HG03196 (cell line): Measurements from ENCODE around the gene POC1A.

ENCODE experiments used
- ATAC-seq: cut with Tn5 transposase; IDR thresholded peaks from one replicate; pipeline ENCODE4 v1.9.1; 2021; ENCODE audit not compliant: unreplicated experiment

The POC1A gene

DNA sequence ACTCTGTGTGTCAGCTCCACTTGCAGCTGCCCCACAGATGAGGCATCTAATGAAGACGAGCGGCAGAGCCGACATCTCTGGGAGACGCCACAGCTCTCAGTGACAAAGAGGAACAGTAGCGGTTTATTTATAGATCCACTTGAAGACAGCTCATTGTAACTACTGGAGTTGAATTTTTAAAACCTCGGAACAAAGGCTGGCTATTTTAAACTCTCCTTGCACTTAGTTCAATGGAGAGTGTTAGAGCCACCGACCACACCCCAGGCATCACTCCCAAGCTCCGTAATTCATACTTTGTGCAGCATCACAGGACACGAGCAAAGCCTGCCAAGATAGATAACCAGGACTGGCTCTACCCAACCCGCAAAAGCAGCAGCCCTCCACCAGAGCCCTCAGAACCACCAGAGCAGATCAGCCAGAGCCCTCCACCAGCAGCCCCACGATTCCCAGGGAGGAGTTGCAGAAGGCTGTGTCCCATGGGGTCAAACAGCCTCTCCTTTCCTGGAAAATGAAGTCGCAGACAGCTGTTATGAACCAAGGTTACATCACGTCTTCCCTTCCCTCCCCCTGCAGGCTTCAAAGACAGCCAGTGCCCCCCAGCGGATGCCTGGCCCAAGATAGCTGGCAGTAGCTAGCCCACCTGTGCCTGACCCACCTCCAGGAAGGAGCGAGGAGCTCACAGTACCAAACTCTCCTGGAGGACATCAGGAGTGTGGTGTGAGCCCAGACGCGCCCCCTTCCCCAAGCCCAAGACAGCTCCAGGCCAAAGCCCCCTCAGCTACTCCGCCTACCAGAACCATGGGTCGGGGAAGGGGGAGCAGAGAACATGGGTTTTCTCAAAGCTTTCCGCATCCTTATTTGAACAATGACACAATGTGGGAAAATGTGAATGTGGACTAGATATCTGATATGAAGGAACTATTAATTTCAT, 45.7 kb downstream of the POC1A start:
- ATAC-seq: no peak

DNA sequence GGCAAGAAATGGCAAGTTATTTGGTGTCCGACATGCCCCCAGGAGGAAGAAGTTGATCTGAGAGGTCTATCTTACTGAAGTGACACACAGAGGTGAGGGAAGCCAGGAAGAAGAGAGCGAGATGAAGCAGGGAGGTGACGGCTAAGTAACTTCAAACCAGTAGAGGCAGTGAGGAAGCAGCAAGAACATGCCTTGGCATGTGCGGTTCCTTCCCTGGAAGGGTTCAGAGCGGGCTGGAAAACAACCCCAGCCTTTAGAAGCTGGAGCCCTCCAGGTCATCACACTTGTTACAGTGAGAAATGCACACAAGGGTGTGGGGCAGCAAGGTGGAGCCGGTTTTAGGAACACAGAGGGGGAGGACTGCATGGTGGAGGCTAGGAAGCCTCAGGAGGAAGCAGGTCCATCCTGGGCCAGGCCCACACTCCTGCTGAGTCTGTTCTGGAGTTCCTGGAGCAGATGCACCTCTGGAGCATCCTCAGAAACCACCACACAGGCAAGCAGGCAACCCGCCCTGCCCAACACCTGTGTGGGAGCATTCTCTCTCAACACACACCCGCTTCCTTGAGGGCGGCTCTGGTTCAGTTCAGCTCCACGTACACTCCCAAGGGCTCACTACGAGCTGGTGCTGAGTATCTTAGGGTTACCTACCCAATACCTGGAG, 47.1 kb downstream of the POC1A start:
- no peak for ATAC-seq

DNA sequence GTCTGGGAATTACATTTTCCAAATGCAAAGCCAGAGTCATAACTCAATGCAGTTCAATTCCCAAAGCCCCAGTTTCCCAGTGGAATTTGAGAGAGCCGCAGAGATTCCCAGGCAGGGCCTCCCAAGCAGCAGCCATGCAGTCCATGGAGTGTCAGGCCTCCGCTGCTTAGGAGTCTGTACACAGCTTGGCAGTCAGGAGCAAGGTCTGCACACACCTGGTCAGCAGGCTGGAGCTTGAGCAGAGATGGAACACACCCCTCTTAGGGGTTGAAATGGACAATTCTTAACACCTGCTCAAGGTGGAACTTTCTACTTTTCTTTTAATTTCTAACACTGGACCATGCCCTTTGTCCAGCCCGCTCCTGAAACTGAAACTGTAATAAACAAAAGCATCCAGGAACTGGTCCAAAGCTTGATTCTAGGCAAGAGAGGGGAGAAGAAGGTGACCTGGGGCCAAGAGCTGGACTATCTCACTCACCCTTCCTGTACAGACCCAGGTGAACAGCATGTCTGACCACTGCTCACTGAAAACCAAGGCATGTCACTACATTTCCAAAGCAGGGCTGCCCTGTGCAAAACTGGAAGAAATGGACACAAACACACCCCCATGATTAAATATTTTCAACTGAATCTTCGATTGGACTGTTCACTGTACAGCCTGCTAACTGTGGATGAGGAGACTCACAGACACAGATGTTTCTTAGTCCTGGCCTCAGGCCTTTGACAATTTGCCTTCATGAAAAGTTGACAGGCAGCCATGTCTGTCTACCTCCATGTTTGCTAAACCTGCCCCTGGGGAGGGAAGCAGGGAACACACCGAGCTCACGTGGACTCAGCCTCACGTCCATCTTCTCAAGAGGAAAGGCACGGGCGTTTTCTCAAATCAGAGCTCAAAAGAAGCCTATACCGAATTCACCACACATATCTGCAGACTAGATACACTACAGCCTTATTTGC, 49.3 kb downstream of the POC1A start:
- no peak for ATAC-seq

DNA sequence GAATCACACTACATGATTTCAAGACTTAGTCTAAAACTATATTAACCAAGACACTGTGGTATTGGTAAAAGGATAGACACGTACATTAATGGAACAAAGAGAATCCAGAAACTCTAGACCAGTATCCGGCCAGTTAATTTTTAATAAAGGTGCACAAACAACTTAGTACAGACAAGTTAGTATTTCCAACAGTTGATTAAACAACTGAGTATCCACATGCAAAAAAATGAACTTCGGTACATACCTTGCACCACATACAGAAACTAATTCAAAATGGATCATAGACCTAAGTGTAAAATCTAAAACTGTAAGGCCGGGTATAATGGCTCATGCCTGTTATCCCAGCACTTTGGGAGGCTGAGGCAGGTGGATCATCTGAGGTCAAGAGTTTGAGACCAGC, 51.3 kb downstream of the POC1A start:
- no peak for ATAC-seq

DNA sequence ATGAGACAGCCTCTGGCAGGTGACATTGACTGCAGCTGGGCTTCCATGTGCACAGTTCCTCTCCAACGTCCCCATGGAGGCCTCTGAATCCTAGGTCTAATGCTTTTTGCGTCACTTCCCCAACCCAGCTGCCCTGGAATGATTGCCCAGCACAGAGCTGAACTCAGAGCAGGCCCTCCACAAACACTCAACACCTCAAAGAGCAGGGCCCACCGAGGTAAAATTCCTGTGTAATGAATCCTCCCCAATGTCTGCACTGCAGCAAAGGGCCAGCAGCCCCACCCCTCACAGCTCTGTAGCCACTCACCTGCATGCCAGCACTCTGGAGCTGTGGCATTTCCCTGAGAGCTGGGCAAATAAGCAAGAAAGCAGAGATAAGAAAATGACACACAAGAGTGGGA, 55.2 kb downstream of the POC1A start:
- ATAC-seq: no peak

DNA sequence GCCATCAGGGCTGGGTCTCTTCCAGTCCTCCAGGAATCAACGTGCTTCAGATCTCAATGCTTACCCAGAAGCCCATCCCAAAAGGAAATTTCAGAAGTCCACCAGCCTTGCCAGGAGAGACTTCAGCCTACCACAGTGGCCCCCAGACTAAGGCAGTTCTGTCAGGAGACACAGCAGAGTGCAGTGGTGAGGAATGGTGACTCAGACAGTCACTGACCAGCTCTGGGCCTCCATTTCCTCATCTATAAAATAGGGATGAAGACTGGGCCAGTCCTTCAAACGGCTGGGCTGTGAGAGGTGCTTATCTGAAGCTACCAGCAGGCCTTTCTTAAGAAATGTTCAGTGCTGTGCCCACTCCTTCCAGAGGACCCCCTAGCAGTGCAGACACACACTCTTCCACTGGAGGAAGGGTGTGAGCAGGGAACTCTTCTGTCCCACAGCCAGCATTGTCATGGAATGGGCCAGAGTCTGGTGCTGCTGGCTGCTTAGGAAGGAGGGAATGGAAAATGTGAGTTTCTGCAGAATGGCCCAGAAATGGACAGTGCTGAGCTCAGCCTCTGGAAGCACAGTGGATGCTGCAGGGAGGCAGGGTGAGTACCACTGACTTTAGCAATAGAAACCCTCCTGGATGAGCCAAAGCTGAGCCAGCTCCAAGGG, 56.2 kb downstream of the POC1A start:
- no peak for ATAC-seq

DNA sequence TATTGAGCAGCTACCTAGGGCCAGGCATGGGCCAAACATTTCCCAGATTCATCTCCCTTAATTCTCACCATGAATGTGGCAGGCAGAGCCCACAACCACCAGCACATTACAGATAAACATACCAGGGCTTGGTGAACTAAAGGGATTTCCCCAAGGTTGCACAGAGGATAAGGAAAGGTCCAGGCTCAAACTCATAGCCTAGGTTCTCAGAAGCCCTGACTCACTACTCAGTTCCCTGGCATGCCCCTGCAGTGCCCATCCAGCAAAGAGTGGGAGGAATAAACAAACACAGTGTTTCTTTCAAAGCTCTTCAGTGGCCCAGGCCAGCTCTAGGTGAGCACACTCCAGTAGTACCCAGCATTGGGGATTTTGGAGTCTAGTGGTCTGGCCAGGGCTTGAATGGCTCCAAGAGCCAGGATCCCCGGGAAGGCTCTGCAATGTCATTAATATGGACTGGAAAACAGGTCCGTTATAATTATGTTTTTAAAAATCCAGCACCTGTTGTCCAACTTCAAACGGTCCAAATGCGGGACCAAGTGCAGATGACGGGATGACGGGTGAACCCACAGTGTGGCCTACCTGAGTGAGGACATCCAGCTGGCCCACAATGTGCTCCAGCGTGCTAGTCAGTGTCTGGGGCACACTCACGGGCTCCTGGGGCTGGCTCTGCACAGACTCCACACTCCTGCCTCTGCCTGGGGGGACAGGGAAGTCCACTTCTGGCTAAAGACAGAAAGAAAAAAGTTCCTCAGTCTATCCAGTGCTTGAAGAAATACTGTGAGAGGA, 58.0 kb downstream of the POC1A start:
- ATAC-seq: no peak

DNA sequence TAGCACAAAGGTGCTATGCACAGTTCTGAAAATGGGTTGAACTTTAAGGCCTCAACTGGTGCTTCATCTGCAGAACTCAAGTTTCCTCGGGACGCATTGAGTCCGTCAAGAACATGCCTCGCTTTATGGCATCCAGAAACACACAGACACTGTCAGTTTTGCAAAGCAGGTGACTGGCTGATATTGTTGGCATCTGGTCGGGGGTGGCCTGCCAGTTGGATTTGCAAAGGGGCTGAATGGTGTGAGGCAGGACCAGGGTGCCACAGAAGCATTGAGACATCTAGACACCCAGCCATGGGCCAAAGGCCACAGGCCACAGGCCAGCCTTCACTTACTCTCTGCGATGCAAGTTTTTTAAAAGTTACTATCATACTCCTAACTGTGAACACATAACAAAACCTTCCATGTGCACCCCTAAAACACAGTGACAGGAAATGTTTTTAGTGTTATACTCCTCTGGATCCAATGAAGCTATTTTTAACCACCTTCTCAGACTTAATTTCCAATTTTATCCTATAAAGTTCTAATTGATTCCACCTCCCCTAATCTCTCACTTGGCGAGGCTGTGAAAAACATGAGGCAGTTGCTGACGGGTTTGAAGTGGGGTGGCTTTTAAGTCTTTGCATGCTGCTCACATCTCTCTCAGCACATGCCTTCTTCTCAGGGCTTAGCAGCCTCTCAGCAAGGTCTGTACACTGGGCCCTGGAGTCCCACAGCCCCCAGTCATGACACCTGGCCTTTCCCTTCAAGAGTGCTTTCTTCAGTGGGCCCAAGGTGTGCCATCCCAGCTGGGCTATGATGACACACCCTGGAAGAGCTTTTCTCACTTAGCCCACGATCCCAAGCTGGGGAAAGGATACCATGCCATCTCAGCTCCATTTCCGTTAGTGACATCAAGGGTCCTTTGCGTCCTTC, 59.4 kb downstream of the POC1A start:
- ATAC-seq: no peak

DNA sequence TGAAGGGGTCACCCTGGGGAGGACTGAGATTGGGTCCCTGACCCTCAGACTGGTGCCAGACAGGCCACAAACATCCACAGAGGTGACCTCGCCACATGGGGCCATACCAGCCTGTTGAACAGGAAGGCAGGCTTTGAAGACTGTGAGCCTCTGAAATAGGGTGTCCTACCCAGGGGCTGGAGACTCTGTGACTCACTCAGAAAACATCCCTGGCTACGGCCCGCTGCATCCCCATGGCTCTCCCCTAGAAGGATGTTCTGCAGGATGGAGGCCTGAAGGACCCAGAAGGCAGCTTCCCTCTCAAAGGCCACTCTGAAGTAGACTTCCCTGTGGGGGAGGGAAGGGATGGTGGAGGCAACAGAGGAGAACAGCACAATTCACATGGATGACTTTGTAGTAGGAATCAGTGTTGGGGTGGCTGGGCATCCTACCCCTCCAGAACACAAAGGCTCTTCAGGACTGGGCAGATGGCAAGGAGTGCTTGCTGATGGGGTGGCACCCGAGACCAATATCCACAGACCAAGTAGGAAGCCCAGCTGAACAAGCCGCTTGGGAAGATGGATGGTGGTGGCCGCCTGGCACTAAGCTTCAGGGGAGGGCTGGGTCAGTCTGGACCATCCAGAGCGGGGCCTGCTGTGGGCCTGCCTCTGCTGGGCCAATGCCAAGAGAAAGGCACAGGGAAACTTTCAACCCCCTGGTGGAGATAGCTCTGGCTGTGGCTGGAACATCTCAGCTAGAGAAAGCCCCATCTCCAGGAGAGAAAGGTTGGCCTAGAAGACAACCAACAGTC, 60.3 kb downstream of the POC1A start:
- ATAC-seq: no peak

DNA sequence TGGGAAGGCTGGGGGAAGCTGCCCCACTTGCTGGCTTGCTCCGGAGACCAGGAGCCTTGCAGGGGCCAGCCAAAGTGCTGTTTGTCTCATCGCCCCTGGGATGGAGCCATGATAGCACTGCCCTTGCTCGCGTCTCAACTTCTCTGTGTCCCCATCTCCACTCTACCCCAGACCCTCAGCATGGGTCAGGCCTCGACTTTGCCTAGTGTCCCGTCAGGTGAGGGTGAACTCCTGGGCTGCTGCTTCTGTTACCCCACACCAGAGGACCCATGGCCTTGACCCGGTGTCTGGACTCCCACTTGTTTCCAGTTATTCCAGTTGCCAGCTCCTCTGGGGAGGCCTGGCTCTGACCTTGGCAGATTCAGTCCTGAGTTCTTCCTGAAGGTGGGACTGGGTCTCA, 61.3 kb downstream of the POC1A start:
- no peak for ATAC-seq

DNA sequence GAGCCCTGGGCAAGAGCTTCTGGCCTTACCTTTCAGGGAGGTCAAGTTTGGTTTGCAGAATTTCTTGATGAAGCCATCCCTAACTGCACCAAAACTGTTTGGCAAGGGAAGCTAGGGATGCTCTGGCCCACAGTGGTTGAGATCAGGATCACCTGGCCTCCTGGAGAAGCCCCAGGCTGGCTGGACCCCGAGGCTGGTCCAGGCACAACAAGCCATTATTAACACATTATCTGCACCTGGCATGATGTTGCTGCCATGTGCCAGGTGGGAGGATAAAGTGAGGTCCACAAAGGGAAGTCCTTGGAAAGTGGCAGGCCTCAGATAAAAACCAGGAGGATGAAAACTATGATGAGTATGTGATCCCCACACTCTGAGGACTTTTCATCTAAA, 62.0 kb downstream of the POC1A start:
- no peak for ATAC-seq

DNA sequence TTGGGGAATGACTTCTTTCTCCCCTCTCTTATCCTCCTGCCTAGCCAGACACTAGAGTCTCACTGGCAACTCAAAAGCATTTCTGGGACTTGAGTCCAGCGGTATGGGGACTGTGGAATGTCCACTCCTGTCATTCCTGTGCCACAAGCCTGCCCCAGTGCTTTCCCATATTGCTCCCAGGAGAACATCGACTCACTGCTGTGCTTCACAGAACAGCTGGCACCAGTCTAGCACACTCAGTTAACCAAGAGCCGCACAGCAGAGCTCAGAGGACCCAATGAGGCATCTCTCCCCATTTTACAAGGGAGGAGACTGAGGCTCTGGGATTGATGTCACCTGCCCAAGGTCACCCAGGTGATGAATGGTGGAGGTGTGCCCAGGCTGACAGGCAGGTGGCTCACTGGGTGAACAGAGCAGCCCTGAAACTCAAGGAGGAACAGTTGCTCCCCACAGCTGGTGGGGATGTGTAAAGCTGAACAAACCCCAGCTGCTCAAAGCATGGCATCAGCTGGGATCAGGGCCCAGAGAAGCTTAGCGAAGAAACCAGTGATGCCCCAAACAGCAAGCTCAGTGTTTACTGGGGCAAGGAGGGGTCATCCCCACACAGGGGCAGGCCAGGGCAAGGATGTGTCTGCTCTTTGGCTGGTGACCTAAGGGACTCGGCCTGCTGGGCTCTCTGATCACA, 62.5 kb downstream of the POC1A start:
- ATAC-seq: no peak

DNA sequence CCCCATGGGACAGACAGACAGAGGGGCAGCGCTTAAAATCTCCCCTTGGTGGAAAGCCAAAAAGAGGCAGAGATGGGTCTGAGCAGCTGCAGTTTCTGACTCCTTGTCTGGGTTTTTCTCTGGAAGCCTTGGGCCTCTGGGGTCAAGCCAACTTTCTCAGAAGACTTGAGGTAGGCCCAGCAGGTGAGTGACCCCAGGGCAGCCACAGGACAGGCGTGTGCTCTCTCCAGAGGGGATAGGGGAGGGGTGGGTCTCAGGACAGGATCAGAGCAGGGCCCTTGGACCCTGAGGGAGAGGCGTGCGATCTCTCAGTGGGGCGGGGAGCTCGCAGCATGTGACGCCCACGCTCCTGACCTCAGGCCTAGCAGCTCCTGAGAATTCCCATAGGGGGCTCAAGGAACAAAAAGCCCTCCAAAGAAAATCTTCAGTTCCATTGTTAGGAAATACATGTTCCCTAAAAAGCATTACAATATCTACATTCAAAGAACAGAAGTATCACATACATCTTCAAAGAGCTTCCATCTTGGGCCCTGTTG, 63.2 kb downstream of the POC1A start:
- ATAC-seq: no peak

DNA sequence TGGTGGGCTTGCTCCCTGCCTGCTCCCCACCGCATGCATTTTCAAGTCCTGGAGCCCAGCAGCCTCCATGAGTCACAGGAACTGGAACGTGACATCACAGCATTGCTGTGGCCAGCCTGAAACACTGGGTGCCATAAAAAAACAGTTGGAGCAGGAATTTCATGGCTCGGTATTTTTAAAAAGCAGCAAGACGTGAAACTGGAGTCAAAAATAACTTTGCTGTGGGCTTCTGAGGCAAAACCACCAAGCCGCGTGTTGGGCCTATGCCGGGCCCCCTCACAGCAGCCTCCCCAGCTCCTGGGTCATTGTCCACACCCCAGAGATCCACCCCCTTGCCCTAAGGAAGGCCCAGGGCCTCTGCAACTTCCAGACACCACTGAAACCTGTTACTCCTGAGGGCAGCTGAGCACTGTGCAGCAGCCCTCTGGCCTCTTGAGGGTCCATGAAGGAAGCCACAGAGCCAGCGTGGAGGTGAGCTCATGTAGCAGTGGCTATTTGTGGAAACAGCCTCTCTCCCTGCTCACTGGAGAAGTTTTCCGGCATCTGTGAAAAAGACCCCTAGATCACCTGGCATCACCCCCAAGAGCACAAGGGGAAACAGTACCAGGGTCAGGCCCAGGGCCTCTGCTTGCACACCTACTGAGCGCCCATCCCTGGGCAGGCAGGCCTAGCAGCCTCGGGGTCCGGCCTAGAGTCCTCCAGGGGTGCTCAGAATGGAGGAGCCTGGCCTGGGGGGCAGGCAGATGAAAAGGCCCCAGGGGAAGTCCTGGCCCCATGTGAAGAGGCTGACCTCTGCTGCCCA, 63.9 kb downstream of the POC1A start:
- ATAC-seq: no peak

DNA sequence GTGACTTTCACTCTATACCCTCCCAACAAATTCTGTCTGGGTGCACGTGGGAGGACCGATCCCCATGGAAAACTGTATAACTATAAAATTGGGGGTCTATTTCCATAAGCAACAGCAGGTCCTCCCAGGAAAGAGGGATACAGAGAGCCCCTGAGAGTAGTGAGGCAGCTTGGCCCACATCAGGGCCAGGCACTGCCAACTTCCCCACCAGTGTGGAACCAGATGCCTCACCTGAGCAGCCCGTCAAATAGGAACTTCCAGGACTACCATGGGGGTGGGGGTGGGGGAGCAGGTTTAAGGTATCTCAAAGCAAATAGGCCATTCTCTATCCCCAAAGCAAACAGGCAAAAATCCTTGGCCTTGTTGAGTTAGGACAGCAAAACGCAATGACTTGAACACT, 64.5 kb downstream of the POC1A start:
- ATAC-seq: no peak
